Parathyroid adenoma (tissue), 2 donors: ENCODE results near the gene SBNO1.

Source experiments
- H2AFZ ChIP-seq: fragments of 300-600 bp; sonication (generic); one replicate; pipeline ENCODE4 v1.7.0; 2017; ENCODE audit warnings: antibody characterized with exemption, mild to moderate bottlenecking
- H3K27ac ChIP-seq: fragments of 300-600 bp; sonication (generic); one replicate; pipeline ENCODE4 v1.7.0; 2017
- H3K27me3 ChIP-seq: fragments of 300-600 bp; sonication (generic); one replicate; pipeline ENCODE4 v1.7.0; 2017; ENCODE audit warnings: low read length; ENCODE audit not compliant: control insufficient read depth, insufficient read depth
- H3K36me3 ChIP-seq: fragments of 300-600 bp; sonication (generic); one replicate; pipeline ENCODE4 v1.7.0; 2017; ENCODE audit warnings: low read length; ENCODE audit not compliant: control insufficient read depth, insufficient read depth
- H3K4me1 ChIP-seq: fragments of 300-600 bp; sonication (generic); one replicate; pipeline ENCODE4 v1.7.0; 2017; ENCODE audit warnings: control low read depth
- H3K4me2 ChIP-seq: fragments of 300-600 bp; sonication (generic); one replicate; pipeline ENCODE4 v1.7.0; 2017; ENCODE audit warnings: low read length
- H3K4me3 ChIP-seq: fragments of 300-600 bp; sonication (generic); one replicate; pipeline ENCODE4 v1.7.0; 2017; ENCODE audit warnings: low read depth, low read length
- H3K79me2 ChIP-seq: fragments of 300-600 bp; sonication (generic); one replicate; pipeline ENCODE4 v1.7.0; 2017; ENCODE audit warnings: control low read depth
- H3K9ac ChIP-seq: fragments of 300-600 bp; sonication (generic); one replicate; pipeline ENCODE4 v1.7.0; 2017; ENCODE audit warnings: mild to moderate bottlenecking
- H3K9me3 ChIP-seq: fragments of 300-600 bp; sonication (generic); one replicate; pipeline ENCODE4 v1.7.0; 2017; ENCODE audit warnings: low read length; ENCODE audit not compliant: control insufficient read depth
- CTCF ChIP-seq: fragments of 300-600 bp; sonication (generic); IDR thresholded peaks from one replicate; pipeline ENCODE4 v1.7.0; 2017; ENCODE audit warnings: antibody characterized with exemption, mild to moderate bottlenecking
- donor health status: primary hyperparathyroidism.

SBNO1 gene

DNA sequence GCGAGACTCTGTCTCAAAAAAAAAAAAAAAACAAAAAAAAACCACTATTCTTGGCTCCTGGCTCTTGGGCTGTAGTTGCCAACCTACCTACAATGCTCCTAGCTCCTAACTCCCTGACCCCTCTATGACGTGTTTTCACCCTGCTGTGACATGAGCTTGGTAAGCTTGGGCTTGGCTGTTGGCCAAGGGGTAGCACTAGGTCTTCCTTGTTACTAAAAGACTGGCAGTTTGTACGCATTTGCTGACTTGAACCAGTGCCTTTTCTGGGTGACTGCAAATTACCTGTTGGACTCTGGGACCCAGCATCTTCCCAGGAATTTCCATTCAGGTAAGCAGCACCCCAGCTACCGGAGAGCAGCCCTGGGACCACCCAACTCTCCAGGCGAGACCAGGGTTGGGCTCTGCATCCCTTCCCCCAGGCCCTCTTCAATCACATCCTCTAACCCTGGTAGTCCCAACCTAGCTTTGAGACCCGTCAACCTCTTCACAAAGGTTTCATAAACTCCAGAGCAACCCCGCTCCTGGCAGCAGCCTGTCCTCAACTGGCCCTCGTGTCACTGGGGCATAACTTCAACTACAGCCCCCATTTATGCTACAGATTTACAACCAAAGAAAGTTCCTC is 101.3 kb downstream of the SBNO1 start:
- Histone ChIP-seq H3K9ac (no peak overlapping the region), H3K4me3 (no peak overlapping the region), H3K9me3 (no peaks in the 10 kb centered on the region), H2AFZ (no peak overlapping the region), H3K27me3 (no peaks in the 10 kb centered on the region), H3K4me1 (no peaks in the 10 kb centered on the region), H3K27ac (no peak overlapping the region), H3K4me2 (no peak overlapping the region), H3K79me2 (peaks cover 4% of the 10 kb centered on the region), H3K36me3 (no peaks in the 10 kb centered on the region)
- no peak for TF ChIP-seq CTCF

- Histone ChIP-seq H3K36me3 (no peaks in the 10 kb centered on the region), H3K9me3 (no peaks in the 10 kb centered on the region), H2AFZ (no peak overlapping the region), H3K27ac (no peak overlapping the region), H3K9ac (no peak overlapping the region), H3K4me3 (no peak overlapping the region), H3K27me3 (no peaks in the 10 kb centered on the region), H3K79me2 (peaks cover 4% of the 10 kb centered on the region), H3K4me2 (no peak overlapping the region), H3K4me1 (no peaks in the 10 kb centered on the region)
- TF ChIP-seq CTCF, result no peak
These were observed 103.5 kb downstream of the SBNO1 start for GRCh38 chr12:123261196-123261595.

DNA sequence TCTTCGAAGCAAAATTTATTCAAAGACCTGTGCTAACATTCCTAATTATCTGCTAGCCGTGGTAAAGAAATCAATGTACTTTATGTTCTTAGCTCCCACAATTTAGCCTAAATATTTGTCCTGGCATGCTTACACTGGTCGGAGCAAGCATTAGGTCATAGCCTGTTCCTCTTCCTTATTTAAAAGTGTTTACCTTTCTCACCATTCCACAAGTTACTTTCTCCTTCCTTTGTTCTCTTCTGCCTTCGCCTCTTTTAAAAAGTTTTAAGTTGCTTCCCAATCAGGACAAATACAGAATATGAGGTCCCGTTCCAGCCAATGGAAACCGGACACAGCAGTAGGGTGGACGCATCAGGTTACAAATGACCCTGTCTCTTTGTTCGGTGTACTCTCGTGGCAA is 104.6 kb downstream of the SBNO1 start:
- no peak overlapping the region for H3K27ac ChIP-seq

GRCh38 chr12:123258593-123258992 is 106.1 kb downstream of the SBNO1 start:
- H3K9ac ChIP-seq, result no peak overlapping the region
- H3K27ac ChIP-seq, result no peak overlapping the region
- H3K4me2 ChIP-seq, result no peak overlapping the region
- H3K36me3 ChIP-seq, result no peaks in the 10 kb centered on the region
- no peaks in the 10 kb centered on the region for H3K4me1 ChIP-seq
- H3K9me3 ChIP-seq, result no peaks in the 10 kb centered on the region
- peaks cover 6% of the 10 kb centered on the region for H3K79me2 ChIP-seq
- H3K4me3 ChIP-seq, result no peak overlapping the region
- TF ChIP-seq CTCF, result no peak
- no peaks in the 10 kb centered on the region for H3K27me3 ChIP-seq
- H2AFZ ChIP-seq, result no peak overlapping the region

More for the DNA sequence above, 104.6 kb downstream of the SBNO1 start:
- Histone ChIP-seq H3K27me3 (no peaks in the 10 kb centered on the region), H3K79me2 (peaks cover 4% of the 10 kb centered on the region), H3K9me3 (no peaks in the 10 kb centered on the region), H3K9ac (no peak overlapping the region), H3K4me1 (no peaks in the 10 kb centered on the region), H3K4me2 (no peak overlapping the region), H2AFZ (no peak overlapping the region), H3K36me3 (no peaks in the 10 kb centered on the region), H3K4me3 (no peak overlapping the region)
- TF ChIP-seq CTCF, result no peak

DNA sequence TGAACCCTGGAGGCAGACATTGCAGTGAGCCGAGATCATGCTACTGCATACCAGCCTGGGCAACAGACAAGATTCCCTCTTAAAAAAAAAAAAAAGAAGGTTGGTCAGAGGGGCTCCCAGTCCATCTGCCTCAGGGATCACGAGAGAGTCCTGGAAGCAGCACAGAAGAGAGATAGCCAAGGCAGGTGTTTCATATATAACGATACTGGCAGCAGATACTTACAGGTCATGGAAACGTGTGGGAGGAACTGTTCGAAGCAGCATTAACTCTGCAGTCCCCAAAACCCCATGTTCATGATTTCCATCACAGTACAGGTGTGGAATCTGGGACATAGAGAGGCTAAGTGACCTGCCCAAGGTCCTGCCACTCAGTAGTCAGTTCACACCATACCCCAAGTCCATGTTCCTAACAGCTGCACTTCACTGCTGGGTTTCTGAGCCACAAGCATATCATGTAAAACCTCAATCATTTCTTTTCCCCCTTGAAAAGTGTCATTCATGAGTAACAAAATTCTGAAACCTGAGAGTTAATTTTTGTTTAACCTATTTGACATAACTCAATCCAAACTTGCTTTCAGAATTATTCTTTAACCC is 109.7 kb downstream of the SBNO1 start:
- Histone ChIP-seq H3K36me3 (no peaks in the 10 kb centered on the region), H3K4me3 (no peak overlapping the region), H3K9ac (no peak overlapping the region), H3K4me1 (peaks cover 3% of the 10 kb centered on the region), H2AFZ (no peak overlapping the region), H3K4me2 (no peak overlapping the region), H3K27me3 (no peaks in the 10 kb centered on the region), H3K9me3 (no peaks in the 10 kb centered on the region), H3K79me2 (peaks cover 19% of the 10 kb centered on the region), H3K27ac (no peak overlapping the region)
- TF ChIP-seq CTCF, result no peak
